Measurements from ENCODE around the gene QSOX2. TPM values are rescaled to one million over a fixed set of nuclear protein-coding genes. Genes with fewer than 3 reads are reported as not detected.
"Not testable (repeated sequence)": the region's sequence is repeated elsewhere in the genome, so short reads cannot be mapped to it uniquely, and the experiment has no call there.

QSOX2 gene
- total RNA-seq, 1 experiment from 2014 or later = 20.1 TPM

GRCh38 chr9:136237486-136238341, 7.9 kb downstream of the QSOX2 start:
- DNase-seq (ENCODE audit: low read depth) = no peak

DNA sequence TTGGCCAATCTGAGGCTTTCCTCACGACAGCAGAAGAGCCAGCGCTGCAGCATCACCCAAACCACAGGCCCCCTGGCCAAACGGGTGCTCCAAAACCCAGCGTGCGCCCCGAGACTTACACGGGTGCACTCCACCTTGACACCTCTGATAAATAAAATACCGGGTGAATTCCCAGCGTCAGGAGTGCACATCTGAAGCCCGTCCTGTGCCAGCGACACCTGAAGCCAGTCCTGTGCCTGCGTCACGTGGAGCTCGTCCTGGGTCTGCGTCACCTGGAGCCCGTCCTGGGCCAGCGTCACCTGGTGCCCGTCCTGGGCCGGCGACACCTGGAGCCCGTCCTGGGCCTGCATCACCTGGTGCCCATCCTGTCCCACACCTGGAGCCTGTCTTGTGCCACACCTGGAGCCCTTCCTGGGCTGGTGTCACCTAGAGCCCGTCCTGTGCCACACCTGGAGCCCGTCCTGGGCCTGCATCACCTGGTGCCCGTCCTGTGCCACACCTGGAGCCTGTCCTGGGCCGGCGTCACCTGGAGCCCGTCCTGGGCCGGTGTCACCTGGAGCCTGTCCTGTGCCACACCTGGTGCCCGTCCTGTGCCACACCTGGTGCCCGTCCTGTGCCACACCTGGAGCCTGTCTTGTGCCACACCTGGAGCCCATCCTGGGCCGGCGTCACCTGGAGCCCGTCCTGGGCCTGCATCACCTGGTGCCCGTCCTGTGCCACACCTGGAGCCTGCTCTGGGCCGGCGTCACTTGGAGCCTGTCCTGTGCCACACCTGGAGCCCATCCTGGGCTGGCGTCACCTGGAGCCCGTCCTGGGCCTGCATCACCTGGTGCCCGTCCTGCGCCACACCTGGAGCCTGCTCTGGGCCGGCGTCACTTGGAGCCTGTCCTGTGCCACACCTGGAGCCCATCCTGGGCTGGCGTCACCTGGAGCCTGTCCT, 8.9 kb downstream of the QSOX2 start:
- not testable (repeated sequence) for DNase-seq (ENCODE audit: low read depth)

GRCh38 chr9:136235709-136236455, 9.7 kb downstream of the QSOX2 start:
- no peak for DNase-seq (ENCODE audit: low read depth)

DNA sequence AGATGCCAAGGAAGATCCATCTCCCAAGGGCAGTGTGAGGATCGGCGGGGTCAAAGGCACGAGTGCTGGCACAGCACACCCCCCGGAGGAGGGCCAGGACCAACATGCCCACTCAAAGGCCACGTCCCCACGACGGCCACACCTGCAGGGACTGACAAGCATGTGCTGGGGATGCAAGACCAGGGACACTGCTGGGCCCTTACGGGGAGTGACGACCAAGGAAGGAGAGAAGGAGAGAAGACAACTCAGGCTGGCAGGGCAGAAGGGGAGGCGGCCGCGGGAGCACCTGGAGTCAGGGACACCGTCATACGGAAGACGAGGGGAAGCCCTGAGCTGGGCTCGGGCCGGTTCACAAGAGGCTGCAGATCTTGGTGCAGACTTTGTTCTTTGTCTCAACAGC, 10.4 kb downstream of the QSOX2 start:
- no peak for DNase-seq (ENCODE audit: low read depth)

DNA sequence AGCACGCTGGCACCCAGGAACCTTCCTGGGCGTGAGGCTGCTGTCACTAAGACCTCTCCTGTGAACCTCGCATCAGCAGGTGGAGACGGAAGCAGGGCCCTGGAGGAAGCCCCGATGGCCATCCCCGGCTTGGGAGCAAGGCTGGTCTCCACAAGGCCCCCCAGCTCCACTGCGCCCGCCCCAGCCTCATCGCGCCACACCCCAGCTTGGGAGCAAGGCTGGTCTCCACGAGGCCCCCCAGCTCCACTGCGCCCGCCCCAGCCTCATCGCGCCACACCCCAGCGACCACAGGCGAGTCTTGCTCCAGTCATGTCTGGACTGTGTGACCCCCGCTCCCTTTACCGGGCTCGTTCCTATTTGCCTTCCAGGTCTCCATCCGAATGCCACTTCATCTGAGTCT, 11.0 kb downstream of the QSOX2 start:
- no peak for DNase-seq (ENCODE audit: low read depth)

DNA sequence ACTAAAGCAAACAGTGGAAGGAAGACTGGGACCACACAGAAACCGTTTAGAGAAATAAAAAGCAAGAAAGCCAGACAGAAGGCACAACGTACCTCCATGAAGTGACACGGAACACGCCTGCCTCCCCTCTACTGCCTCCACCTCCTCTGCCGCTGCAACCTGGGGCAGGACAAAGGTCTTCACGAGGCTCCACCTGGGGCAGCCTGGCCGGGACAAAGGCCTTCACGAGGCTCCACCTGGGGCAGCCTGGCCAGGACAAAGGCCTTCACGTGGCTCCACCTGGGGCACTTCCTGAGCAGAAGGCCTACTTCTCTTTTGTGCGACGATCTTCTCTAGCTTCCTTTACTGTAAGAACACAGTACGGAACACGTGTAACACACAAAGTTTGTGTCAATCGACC, 11.7 kb downstream of the QSOX2 start:
- DNase-seq (ENCODE audit: low read depth) = no peak

- DNase-seq (ENCODE audit: low read depth) = no peak
These were observed 12.2 kb downstream of the QSOX2 start for GRCh38 chr9:136233411-136233810.

DNA sequence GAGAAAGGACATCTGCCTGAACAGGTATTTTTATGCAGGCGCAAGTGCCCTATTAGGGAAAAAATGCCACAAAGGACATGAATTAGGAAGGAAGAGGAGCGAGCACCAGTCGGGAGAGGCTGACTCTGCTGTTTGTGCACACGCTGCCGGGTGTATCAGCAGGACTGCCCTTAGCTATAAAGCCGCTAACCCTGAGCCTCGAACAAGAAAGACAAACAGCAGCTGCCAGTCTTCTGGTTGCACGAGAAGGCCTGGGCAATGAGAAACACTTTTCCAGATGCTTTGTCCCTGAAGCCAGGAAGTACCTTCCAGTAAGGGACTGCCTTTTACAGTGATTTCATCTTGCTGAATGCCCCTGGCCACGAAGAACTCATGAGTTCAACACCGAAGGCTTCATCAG, 12.6 kb downstream of the QSOX2 start:
- DNase-seq (ENCODE audit: low read depth) = no peak

DNA sequence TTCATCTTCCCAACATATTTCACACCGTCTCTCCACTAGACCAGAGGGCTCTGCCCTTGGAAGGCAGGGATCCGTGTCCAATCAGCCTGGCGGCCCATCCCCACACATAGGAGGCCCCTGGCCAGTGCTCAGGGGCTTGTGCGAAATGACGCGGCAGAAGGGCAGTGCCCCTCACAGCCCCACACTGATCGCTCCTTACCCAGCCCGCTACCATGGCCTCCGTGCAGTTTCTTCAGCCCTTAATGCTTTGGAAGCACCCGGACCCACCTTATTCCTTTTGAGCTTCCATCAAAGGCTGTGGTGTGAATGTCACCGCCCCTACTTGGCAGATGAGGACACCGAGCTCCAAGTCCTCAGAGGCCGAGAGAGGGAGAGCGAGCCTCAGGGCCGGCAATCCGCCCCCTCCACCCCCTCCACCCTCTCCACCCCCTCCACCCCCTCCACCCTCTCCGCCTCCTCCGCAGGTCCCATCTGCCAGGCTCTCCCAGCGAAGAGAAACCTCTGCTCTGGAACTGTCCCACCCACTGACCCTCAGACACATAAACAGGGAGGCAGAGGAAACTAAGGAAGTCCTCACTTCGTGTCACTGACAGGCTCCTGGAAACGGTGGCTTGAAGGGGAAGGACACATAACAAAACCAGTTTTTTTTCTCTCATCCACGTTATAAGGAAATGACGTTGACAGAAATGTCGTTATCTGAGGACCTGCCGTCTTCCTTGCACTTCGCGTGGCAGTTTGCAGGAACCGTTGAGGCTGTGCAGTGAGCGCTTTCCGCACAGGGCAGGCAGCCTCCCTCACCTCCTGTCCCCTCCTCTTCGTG, 13.9 kb downstream of the QSOX2 start:
- no peak for DNase-seq (ENCODE audit: low read depth)

DNA sequence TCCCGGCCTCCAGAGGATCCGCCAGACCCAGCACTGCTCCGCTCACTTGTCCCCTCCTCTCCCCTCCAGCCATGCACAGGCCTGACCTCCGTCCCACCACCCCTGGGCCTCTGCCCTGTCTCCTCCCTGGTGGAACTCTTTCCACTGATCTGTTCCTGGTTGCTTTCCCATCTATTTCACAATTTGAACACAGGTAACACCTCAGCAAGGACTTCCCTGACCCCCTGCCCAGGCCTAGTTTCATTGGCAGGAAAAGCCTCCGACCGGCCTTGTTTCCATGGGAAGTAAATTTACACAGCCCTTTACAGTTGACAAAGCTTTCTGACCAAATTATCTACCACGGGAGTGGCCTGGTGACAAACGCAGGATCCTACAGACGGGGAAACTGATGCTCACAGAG, 14.8 kb downstream of the QSOX2 start:
- no peak for DNase-seq (ENCODE audit: low read depth)

DNA sequence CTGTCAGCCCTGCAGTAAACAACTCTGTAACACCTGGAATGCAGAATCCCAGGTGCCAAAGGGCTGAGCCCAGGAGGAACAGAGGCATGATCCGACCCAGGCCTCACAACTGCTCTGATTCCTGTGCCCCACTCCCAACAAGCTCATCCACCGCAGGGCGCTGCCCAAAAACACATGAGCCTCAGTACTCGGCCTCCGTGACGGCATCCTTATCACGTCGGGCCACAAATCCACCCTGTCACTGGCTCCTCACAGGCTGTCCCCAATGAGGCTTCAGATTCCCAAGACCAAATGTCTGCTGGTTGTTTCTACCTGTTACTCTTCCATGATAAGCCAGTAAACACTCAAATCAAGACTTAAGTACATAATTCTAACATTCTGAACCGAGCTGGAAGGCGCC, 15.2 kb downstream of the QSOX2 start:
- DNase-seq (ENCODE audit: low read depth) = no peak

DNA sequence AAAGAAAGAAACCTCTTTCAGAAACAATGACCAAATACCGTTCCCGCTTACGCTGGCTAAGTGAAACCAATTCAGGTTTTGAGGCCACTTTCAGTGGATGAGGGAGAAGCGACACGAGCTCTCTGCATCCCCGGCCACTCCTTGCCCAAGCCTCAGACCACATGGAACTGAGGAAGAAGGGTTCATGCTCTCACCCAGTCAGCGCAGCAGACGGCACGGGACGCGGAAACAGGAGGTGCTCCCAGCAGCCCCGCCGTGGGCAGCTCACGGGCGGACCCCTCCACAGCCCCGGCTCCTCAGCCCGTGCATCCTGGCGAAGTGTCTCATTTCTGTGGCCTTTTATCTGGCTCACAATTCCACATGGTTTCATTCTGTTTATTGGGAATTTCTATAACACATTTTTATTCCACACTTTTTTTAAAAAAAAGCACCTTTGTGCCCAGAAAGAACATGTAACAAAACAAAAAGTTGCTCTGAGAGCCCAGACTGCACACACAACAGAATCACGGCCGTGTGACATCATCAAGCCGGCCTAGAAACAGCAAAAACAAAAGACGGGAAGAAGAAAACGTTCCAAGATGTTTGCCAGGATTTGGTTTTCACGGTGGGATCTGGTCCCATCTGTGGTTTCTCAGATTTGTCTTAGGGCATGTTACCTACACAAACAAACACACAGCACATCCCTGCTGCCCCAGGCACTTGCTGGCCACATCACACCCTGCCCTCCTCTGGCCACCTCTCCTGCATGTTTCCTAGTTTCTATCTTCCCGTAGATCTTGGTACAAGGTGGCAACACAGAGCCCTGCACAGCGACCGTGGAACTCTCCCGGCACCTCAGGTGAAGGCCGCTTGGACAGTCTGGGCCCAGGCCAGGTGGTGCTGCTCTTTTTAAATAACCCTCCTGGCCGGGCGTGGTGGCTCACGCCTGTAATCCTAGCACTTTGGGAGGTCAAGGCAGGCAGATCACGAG, 16.2 kb downstream of the QSOX2 start:
- peak; percentile 85 for DNase-seq (ENCODE audit: low read depth)

DNA sequence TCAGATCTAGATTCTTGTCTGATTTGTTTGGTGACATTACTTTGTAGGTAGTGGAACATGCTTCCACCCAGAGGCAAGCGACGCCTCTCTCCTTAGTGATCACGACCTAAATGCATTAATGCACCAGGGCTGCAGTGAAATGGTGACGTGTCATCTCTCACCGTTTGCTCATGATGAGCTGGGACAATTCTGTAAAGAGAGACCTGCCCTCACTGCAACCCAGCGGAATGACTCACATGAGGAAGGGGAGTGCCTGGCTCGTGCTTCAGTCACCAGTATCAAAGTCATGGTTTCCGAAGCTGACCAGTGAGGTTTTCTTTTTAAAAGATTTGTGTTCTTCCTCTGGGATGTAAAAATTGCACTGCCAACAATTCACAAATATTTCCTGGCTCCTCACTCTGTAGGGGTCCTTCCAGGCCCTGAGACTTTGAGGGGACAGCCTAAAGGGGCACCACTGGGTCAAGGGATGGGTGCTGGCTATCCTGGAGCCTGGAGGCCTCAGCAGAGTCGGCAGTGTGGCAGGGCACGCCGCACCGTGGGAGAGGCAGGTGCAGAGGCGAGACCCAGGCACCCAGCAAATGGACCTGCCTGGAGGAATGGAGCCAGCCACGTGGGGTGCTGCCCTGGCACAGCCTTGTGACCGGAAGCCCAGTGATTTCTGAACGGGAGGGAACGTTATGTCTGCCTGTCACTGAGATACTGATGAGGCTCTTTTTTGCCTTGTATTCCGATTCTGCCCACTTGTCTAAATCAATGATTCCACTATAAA, 17.3 kb downstream of the QSOX2 start:
- peak; percentile 90 for DNase-seq (ENCODE audit: low read depth)

- DNase-seq (ENCODE audit: low read depth) = no peak
These were observed 18.8 kb downstream of the QSOX2 start for GRCh38 chr9:136226680-136227407.

GRCh38 chr9:136225748-136226679, 19.6 kb downstream of the QSOX2 start:
- DNase-seq (ENCODE audit: low read depth) = peak; percentile 30

GRCh38 chr9:136225366-136225747, 20.3 kb downstream of the QSOX2 start:
- DNase-seq (ENCODE audit: low read depth) = no peak

Measured in M059J (cell line).